Endothelial cell of umbilical vein (primary cell): ENCODE measurements around the gene NEXN.

Experiments used
- CTCF ChIP-seq, 2 donors: IDR thresholded peaks; 1 replicate in 1 of 2; 2 replicates in 1 of 2; pipeline ENCODE4 v1.5.1; 2011; ENCODE audit warnings: low read length in 2 of 2, mild to moderate bottlenecking in 2 of 2, moderate library complexity in 2 of 2, control low read depth in 1 of 2, inconsistent platforms in 1 of 2, low read depth in 1 of 2; ENCODE audit not compliant: insufficient read depth in 1 of 2; ENCODE audit errors: extremely low read depth in 1 of 2
- EZH2 ChIP-seq: IDR thresholded peaks from 2 replicates; pipeline ENCODE4 v1.6.1; 2012; ENCODE audit warnings: borderline replicate concordance, low read depth, mild to moderate bottlenecking, moderate library complexity, low read length, inconsistent platforms; ENCODE audit not compliant: severe bottlenecking
- JUN ChIP-seq: IDR thresholded peaks from 2 replicates; pipeline ENCODE4 v1.6.1; 2011; ENCODE audit warnings: borderline replicate concordance, low read depth; ENCODE audit not compliant: insufficient read length, insufficient read depth
- MAX ChIP-seq: IDR thresholded peaks from 2 replicates; pipeline ENCODE4 v1.6.1; 2011; ENCODE audit not compliant: insufficient read depth, insufficient read length
- MYC ChIP-seq: IDR thresholded peaks from one replicate; pipeline ENCODE4 v1.6.1; 2011; ENCODE audit warnings: mild to moderate bottlenecking, low read depth, low read length
- POLR2A ChIP-seq: IDR thresholded peaks from 2 replicates; pipeline ENCODE4 v1.6.1; 2012; ENCODE audit warnings: low read depth, mild to moderate bottlenecking, control low read depth, low read length
- POLR2AphosphoS5 ChIP-seq: IDR thresholded peaks from 2 replicates; pipeline ENCODE4 v1.6.1; 2012; ENCODE audit warnings: low read depth, mild to moderate bottlenecking, control low read depth, low read length, moderate library complexity; ENCODE audit not compliant: insufficient read depth

- TF ChIP-seq CTCF (IDR thresholded peaks at IDR 0.05; ENCODE audit: extremely low read depth in 1 of 2, insufficient read depth in 1 of 2, low read depth in 1 of 2, low read length in 2 of 2) (no peak), POLR2A (no peak), JUN (no peak), EZH2 (no peak), MYC (no peak), MAX (no peak), POLR2AphosphoS5 (no peak)
Measured at GRCh38 chr1:77874804-77875445, 13.5 kb upstream of the NEXN start.
